KOPT-K1 (cell line): ENCODE data around the gene PSTPIP1.

Source experiments
- H3K27ac ChIP-seq: fragments of 200-600 bp; sonication (generic); 2 replicates; pipeline ENCODE4 v1.5.1; 2016; ENCODE audit warnings: antibody characterized with exemption, mild to moderate bottlenecking, low read depth, low read length; ENCODE audit not compliant: poor library complexity, severe bottlenecking
- H3K36me3 ChIP-seq: fragments of 200-600 bp; sonication (generic); 2 replicates; pipeline ENCODE4 v1.5.1; 2017; ENCODE audit warnings: antibody characterized with exemption, mild to moderate bottlenecking, low read length, moderate library complexity; ENCODE audit not compliant: insufficient read depth
- H3K9me3 ChIP-seq: fragments of 200-600 bp; sonication (generic); 2 replicates; pipeline ENCODE4 v1.5.1; 2017; ENCODE audit warnings: antibody characterized with exemption, low read length, mild to moderate bottlenecking; ENCODE audit not compliant: insufficient read depth, poor library complexity, severe bottlenecking

The PSTPIP1 gene

DNA sequence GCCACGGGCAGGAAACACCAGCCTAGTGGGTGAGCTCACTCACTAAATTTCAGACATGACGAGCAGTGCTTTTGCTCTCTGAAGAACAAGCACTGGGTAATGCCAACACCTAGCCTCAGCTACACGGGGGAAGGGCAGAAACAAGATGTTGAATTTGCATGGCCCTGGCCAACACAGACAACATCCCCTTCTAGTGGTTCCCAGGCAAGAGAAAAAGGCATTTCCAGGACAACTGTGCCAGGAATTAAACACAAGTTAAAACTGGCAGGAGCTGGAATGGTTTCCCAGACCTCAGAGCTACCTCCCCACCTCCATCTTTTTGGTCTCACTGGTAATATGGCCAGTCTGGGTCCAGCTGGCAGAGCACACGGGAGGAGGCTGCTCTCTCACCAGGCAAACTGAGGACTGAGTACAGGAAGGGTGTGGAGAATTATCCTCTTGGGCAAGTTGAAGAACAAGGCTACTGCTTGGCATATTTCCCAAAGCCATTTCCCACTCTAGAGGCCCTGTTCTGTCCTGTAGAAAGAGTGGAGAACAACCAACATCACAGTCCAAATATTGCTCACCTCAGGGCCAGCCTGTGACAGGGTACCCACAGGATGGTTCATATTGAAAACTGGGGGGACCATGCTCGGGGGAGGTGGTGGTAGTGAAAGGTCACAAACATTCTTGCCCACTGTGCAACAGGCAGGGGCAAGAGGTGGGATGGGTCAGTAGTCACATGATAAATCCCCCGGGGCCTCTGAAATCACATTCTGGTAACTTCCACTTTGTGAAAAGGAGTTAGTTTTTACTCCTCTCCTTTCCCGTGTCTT lies 49.5 kb downstream of the PSTPIP1 start:
- Histone ChIP-seq H3K9me3 (no peaks in the 10 kb centered on the region), H3K27ac (no peak overlapping the region), H3K36me3 (peaks cover 87% of the 10 kb centered on the region)

DNA sequence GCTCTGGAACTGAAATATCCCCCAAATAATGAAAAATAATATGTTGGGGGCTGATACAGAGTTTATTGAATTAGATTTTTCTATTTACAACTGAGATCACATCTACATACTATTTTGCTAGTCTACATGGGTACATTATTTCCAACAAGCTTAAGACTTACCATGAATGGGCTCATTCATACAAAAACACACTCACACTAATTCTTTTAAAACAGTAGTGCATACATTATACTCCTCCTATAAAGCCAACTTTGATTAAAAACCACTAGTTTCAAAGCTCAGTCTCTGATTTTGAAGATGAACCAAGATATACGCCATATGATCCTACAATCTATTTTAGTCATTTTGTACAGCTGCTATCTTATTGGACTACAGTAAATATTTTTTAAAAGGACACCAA lies 51.1 kb downstream of the PSTPIP1 start:
- H3K9me3 ChIP-seq = no peaks in the 10 kb centered on the region
- H3K36me3 ChIP-seq = peaks cover 92% of the 10 kb centered on the region

DNA sequence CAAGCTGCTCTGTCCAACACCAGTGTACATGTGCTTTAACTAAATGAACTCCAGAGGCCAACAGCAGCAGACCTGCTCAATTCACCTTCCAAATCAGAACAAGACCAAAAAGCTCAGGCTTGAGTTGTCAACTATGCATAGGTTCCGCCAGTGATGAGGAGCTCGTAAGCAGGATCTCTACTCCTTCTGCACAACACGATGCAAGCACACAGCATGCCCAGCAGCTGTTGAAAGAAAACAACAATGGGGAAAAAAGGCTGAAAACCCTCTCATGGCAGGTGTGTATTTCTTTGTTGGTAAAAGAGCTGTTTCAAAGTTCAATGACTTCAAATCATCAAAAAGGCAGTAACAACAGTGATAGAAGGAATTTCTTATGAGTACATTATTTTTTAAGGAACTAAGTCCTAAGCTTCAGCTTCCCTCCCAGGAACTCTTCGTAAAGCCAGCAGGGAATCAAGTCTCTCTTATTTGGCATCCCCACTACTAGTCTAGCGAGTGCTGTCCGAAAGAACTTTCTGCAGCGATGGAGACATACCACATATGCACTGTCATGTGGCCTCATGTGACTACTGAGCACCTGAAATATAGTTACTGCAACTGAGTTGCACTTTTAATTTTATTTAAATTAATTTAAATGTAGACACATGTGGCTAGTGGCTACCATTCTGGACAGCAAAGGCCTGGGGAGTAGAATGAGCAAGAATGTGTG lies 51.9 kb downstream of the PSTPIP1 start:
- H3K36me3 ChIP-seq = peaks cover 100% of the 10 kb centered on the region
- H3K9me3 ChIP-seq = no peaks in the 10 kb centered on the region
- no peak overlapping the region for H3K27ac ChIP-seq

More for the DNA sequence above, 51.1 kb downstream of the PSTPIP1 start:
- no peak overlapping the region for H3K27ac ChIP-seq

DNA sequence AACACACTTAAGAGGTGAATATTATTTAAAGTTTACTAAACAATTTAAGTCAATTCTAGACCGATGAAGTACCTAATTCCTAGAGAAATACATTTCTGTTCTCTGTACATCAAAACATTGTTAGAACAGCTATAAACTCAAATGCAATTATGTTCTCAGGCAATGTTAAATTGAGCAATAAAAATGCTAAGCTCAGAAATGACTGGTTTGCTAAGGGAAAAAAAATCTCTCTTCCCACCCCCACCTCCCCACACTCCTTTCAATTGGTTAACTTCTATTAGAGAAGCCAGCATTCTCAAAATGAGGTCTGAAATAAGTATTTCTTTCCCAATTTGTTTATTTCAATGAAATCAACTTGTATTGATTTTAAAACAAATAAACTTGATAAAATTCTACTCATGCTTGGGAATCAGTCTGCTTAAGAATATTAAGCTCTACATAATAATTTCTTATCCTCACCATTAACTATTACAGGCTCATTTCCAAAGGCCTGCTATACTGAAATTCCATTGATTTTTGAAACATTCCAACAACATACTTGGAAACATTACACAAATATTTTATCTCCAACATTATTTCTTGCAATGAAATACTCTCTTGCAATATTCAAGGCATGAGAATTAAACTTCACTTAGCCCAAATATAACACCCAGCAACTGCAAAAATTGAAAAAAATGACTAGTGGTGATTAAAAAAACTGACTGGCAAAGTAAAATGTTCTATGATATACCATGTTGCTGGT lies 53.4 kb downstream of the PSTPIP1 start:
- H3K9me3 ChIP-seq = no peaks in the 10 kb centered on the region
- peaks cover 99% of the 10 kb centered on the region for H3K36me3 ChIP-seq
- no peak overlapping the region for H3K27ac ChIP-seq

DNA sequence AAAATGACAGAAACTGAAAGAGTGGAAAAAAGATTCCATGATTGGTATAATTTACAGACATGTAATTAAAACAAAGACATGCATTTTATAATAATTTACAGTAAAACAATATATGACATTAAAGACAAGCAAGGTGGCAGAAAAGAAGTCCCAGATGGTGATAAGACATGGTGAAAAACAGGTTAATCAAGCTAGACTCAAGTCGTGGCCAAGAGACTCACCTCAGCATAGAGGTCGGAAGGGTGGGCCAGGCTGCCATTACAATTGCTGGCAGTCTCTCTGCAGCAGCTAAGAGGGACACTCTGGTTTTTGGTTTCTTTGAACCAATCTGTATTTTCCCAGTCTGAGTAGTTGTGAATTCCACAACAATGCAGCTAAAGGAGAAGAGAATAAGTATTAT lies 57.6 kb downstream of the PSTPIP1 start:
- Histone ChIP-seq H3K9me3 (no peaks in the 10 kb centered on the region), H3K27ac (no peak overlapping the region), H3K36me3 (peaks cover 86% of the 10 kb centered on the region)

DNA sequence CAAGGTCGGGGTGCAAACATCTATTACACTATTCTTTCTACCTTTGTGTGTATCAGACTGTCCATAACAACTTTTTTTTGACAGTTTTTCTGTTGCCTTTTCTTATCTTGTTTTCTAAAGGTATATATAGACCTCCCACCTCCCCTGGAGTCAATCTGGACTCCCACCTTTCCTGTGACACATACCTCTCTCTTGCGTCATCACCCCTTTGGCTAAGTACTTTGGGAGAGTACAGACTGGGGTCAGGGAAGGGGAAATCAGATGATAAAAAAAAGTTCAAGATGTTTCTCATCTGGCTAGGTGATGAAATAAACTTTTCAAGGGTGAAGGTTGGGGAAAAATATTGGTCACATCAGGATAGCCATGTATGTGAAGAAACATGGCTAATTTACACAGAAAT lies 58.8 kb downstream of the PSTPIP1 start:
- Histone ChIP-seq H3K9me3 (no peaks in the 10 kb centered on the region), H3K36me3 (peaks cover 74% of the 10 kb centered on the region), H3K27ac (no peak overlapping the region)

DNA sequence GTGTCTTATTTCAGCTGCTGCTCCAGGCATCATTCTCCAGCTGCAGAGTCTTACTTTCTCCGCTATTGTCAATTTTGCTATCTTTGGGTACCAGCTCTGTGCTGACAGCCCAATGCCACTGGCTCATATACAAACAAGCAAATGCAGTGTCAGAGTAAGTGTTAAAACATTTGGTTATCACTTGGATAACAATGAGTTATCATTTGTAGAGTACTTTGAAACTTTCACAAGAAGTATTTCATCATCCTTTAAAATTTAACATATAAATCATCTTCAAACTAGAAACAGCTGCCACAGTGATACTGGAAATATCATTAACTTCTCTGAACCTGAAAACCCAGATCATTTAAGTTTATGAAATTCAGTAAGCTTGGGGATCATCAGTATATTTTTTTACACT lies 62.1 kb downstream of the PSTPIP1 start:
- Histone ChIP-seq H3K27ac (no peak overlapping the region), H3K36me3 (peaks cover 41% of the 10 kb centered on the region), H3K9me3 (no peaks in the 10 kb centered on the region)

DNA sequence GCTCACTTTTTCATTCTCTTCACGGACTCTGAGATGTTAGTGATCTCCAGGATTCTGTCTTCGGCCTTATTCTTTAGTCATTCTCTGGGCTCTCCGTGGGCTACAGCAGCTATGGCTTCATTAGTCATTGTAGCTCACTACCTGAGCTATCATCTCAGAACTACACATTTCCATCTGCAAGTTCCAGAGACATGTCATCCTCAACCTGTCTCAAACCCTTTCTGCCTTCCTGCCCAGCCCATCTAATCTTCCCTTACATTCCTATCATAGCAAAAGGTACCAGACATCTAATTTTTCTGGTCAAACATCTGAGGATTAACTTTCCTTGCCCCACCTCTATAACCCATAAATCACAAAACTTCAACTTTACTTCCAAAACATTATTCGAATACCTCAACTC lies 62.8 kb downstream of the PSTPIP1 start:
- Histone ChIP-seq H3K27ac (no peak overlapping the region), H3K9me3 (no peaks in the 10 kb centered on the region), H3K36me3 (peaks cover 35% of the 10 kb centered on the region)

DNA sequence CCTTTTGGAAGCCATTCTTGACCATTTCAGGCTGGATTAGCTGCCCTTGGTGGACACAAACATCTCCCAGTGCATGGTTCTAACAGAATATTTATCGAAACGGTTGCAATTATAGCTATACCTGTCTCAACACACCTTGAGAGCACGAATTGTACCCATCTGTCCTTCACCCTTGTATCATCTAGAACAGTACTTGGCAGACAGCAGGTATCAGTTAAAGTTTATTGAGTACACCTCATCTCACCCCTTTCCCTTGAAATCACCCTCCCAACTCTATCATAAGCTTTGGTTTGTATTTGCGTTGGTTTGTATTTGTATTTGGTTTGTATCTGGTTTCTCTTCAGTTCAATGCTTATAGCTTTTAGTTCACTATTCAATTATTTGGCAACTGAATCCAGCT lies 63.5 kb downstream of the PSTPIP1 start:
- H3K27ac ChIP-seq = no peak overlapping the region
- H3K36me3 ChIP-seq = peaks cover 28% of the 10 kb centered on the region
- H3K9me3 ChIP-seq = no peaks in the 10 kb centered on the region

DNA sequence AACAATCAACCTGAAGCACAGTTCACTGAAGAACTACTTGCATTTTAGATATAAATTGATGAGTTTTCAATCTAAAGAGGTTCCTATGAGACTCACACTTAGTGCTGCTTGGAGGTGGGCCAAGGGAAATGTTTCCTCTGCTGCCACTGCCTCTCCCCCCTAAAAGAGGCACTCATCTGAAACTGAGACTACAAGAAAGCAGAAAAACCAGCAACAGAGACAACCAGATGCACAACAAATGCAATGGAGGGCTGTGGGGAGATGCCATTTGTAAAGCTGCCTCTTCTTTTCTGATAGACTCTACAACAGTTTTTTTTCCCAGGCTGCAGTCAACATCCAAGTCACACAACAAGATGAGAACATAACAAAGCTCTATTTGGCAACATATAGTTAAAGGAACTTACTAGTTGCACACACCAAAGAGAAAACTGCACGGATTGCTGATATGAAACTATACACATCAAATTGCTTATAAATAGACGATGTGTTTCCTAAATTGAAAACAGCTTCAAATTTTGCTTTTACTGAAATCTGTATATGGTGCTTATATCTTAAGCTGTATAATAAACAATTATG lies 64.9 kb downstream of the PSTPIP1 start:
- Histone ChIP-seq H3K9me3 (no peaks in the 10 kb centered on the region), H3K27ac (no peak overlapping the region), H3K36me3 (peaks cover 15% of the 10 kb centered on the region; the same call in 1 of the 2 replicates)

DNA sequence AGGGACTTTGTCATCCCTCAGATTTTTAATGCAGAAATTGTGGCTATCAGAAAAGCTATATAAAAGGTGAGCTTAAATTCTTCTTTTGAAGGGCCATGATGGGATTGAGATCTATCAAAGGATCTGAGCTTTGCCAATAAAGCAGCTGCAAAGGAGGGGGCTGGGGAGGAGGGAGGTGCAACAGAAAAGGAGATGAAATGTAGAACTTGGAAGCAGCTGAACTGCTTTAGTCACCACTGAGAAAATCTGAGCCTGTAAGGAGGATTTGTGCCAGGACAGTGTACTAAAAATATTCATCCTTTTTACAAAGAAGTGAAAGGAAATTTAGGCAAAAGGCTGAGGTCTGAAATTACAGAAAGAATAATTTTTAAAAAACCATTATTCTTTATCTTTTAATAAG lies 65.6 kb downstream of the PSTPIP1 start:
- Histone ChIP-seq H3K27ac (no peak overlapping the region), H3K9me3 (no peaks in the 10 kb centered on the region), H3K36me3 (peaks cover 8% of the 10 kb centered on the region; the same call in 1 of the 2 replicates)

DNA sequence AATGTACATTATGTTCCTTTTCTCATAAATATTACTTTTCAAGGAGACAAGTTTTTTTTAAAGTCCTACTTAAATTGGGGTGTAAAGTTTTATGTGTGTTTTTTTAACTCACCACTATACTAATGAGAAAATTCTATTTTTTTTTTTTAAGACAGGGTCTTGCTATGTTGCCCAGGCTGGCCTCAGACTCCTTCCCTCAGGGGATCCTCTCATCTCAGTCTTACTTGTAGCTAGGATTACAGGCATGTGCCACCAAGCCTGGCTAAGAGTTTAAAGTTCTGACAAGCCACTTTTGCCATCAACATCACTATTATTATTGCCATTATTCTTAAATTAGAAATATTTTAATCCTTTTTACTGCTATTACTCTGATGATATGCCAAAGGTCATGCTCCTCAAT lies 68.3 kb downstream of the PSTPIP1 start:
- Histone ChIP-seq H3K9me3 (no peaks in the 10 kb centered on the region), H3K27ac (no peak overlapping the region), H3K36me3 (peaks cover 16% of the 10 kb centered on the region; the same call in 1 of the 2 replicates)

DNA sequence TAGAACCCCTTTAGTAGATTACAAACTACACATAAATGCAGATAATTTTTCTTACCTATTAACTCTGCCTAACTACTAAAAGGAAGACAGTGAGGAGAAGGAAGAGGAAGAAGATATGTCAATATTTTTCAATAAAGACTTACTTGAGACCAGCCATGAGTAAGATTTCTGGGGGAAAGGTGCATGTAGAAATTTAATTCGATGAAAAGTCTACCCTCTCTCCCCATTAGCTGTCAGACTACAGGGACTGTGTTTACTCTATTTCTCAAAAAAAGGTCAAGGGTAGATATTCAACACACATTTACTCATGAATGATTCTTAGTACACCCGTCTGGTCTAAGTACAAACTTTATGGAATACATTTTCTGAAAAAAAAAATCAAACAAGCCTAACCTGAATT lies 69.1 kb downstream of the PSTPIP1 start:
- H3K27ac ChIP-seq = no peak overlapping the region
- peaks cover 23% of the 10 kb centered on the region for H3K36me3 ChIP-seq
- H3K9me3 ChIP-seq = no peaks in the 10 kb centered on the region

DNA sequence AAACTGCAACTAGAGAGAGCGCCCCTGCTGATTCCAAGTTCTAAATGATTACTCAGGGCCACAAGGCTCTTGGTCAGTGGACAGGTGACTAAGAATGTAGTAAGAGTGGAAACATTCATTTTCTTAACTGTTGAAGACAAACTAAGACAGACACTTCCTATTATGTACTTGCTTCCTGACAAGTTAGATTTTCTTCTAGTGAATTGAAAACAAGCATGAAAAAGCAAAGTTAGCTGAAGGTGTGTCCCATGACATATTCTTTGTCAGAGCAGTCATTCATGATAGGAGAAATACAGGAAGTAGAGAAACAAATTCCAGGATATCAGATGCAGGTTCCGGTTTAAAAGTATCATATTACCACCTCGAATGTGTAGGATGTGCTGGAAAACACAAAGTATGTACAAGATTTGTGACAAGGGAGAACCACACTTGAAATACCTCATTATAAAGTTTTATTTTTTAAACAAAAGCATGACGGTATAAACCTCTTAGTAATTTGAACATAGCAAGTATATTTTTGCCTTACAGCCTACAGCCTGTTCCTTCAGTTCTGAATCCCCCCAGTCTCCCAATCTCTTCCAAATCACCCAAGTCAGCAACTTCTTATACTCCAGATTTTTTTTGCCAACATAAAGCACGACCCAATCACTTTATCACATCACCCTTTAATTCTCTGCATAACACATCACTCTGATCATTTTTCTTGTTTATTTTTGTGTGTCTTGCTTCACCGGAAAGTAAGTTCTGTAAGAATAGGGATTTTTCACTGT lies 69.8 kb downstream of the PSTPIP1 start:
- peaks cover 27% of the 10 kb centered on the region for H3K36me3 ChIP-seq
- H3K9me3 ChIP-seq = no peaks in the 10 kb centered on the region
- H3K27ac ChIP-seq = no peak overlapping the region
